SK-N-SH (cell line): ENCODE results near the gene CUL3.

Experiments used
- CTCF ChIP-seq: fragments of 200-600 bp; sonication (generic); IDR thresholded peaks from 2 replicates; pipeline ENCODE4 v1.6.1; 2017; ENCODE audit warnings: antibody characterized with exemption, mild to moderate bottlenecking, moderate library complexity
- EP300 ChIP-seq, 2 experiments: IDR thresholded peaks; 2 replicates each; pipeline versions ENCODE4 v1.4.0 to v1.6.1; 2012; ENCODE audit warnings: borderline replicate concordance in 1 of 2, low read depth in 1 of 2, low read length in 1 of 2
- EZH2phosphoT487 ChIP-seq: fragments of 200-600 bp; sonication (generic); IDR thresholded peaks from 2 replicates; pipeline ENCODE4 v1.6.1; 2017; ENCODE audit warnings: low read depth, mixed run types, mild to moderate bottlenecking, antibody characterized with exemption, moderate library complexity, borderline replicate concordance
- GABPA ChIP-seq: IDR thresholded peaks from 2 replicates; pipeline ENCODE4 v1.4.0; 2012; ENCODE audit warnings: low read depth, mild to moderate bottlenecking
- JUND ChIP-seq: IDR thresholded peaks from 2 replicates; pipeline ENCODE4 v1.4.0; 2012
- MAX ChIP-seq: IDR thresholded peaks from 2 replicates; pipeline ENCODE4 v1.4.0; 2012; ENCODE audit warnings: low read depth
- MXI1 ChIP-seq: IDR thresholded peaks from 2 replicates; pipeline ENCODE4 v1.6.1; 2012; ENCODE audit warnings: mild to moderate bottlenecking, low read depth, low read length, improper control_type of control experiment
- POLR2AphosphoS5 ChIP-seq: IDR thresholded peaks from 2 replicates; pipeline ENCODE4 v1.6.1; 2012; ENCODE audit warnings: low read depth, low read length
- REST ChIP-seq: IDR thresholded peaks from 2 replicates; pipeline ENCODE4 v1.6.1; 2012; ENCODE audit warnings: mild to moderate bottlenecking, low read depth, low read length, moderate library complexity
- TAF1 ChIP-seq: IDR thresholded peaks from 2 replicates; pipeline ENCODE4 v1.6.1; 2012; ENCODE audit warnings: low read depth, mild to moderate bottlenecking, low read length, moderate library complexity, borderline replicate concordance
- TCF12 ChIP-seq: IDR thresholded peaks from 2 replicates; pipeline ENCODE4 v1.4.0; 2012
- YY1 ChIP-seq: IDR thresholded peaks from 2 replicates; pipeline ENCODE4 v1.4.0; 2012; ENCODE audit warnings: low read depth, mild to moderate bottlenecking

GRCh38 chr2:224432003-224432579, 153.1 kb downstream of the CUL3 start:
- TF ChIP-seq EZH2phosphoT487 (no peak), CTCF (no peak), YY1 (no peak), POLR2AphosphoS5 (no peak), REST (no peak), TCF12 (no peak), GABPA (no peak), MXI1 (no peak), EP300 (IDR thresholded peaks at IDR 0.05; ENCODE audit: borderline replicate concordance in 1 of 2, low read depth in 1 of 2, low read length in 1 of 2) (no peak), MAX (no peak), JUND (no peak), TAF1 (no peak)
